GM18505 (cell line): ENCODE results near the gene MBP.

Experiments used
- ATAC-seq: cut with Tn5 transposase; IDR thresholded peaks from one replicate; pipeline ENCODE4 v1.9.1; 2021; ENCODE audit not compliant: unreplicated experiment
- POLR2A ChIP-seq: IDR thresholded peaks from 4 replicates; pipeline ENCODE4 v1.6.1; 2011; ENCODE audit warnings: borderline replicate concordance; ENCODE audit not compliant: insufficient read depth, insufficient read length; ENCODE audit errors: extremely low read depth

Gene MBP

DNA sequence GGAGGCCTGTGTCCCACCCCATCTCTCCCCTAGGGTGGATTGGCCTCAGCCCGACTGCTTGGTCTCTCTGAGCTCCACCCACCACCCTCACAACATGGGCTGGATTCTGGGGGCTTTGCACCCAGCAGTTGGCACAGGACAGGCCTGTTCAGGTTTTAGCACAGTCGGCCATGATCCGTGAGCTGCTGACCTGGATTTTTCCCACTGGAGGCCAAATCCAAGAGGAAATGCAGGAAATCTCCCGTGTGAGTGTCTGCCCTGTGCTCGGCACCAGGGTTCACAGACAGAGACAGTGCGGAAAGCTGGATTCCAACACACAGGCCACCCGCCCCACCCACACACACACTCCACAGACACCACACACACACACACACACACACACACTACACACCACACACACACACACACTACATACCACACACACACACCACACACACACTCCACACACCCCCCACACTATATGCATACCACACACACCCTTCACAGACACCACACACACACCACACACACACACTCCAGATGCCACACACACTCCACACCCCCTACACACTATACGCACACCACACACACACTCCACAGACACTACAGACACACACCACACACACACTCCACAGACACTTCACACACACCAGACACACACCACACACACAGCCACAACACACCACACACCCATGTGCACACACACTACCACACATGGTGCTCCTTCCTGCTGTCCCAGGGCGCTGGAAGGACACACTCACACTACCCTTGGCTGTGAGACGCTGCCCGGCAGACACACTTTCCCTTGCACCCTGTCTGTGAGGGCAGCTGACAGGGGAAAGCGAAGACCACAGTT lies 14.1 kb downstream of the MBP start:
- TF ChIP-seq POLR2A = no peak
- ATAC-seq = no peak

DNA sequence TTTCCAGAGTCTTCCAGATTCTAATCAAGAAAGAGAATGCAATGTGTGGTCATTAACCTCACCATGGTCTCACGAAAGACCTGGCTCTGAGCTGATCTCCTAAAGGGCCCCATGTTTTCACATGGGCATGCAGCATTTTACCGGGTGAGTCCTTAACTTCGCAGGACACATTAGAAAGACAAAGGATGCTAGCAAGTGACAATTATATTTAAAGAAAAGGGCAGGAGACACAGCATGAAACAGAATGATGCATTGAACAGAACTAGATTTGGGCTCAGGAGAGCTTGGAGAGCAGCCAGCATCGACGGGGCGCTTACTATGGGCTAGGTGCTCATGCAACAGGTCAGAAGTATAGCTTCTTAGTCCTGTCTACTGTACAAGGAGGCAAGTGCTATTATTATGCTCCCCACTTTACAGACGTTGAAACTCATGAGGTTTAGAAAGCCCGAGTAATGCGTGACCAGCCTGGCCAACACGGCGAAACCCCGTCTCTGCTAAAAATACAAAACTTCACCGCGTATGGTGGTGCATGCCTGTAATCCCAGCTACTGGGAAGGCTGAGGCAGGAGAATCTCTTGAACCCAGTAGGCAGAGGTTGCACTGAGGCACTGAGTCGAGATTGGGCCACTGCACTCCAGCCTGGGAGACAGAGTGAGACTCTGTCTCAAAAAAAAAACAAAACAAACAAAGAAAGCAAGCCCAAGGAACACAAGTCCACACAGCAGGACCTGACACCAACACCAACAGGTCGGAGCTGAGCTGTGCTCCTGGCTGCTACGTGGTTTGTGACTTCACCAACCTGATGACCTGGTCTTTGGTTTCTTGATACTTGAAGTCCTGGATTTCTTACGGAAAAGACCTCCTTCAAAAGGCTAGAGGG lies 16.1 kb downstream of the MBP start:
- no peak for ATAC-seq
- no peak for TF ChIP-seq POLR2A

DNA sequence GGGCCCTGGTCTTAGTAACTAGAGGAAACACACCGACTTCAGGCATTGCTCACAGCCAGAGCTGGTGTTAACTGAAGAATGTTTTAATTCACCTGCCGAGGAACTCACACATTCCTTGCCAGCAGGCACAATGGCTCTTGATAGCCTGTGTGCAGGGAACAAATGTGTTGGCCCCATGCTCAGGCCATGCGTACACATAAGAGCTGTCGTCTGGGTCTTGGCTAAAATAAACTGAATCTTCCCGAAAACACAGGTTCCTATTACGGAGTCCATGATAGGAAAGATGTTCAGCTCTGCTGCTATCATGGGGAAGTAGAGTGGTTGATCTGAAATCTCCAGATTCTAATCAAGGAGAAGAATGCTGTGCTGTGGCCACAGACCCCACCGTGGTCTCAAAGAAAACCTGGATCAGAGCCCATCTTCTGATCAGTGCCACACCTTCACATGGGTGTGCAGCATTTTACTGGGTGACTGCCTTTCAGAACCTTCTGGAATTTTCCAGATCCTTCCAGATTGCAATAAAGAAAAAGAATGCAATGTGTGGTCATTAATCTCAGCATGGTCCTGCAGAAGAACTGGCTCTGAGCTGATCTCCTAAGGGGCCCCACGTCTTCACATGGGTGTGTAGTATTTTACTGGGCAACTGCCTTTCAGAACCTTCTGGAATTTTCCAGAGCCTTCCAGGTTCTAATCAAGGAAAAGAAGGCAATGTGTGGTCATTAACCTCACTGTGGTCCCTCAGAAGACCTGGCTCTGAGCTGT lies 17.2 kb downstream of the MBP start:
- no peak for TF ChIP-seq POLR2A
- ATAC-seq = peak; percentile 9

DNA sequence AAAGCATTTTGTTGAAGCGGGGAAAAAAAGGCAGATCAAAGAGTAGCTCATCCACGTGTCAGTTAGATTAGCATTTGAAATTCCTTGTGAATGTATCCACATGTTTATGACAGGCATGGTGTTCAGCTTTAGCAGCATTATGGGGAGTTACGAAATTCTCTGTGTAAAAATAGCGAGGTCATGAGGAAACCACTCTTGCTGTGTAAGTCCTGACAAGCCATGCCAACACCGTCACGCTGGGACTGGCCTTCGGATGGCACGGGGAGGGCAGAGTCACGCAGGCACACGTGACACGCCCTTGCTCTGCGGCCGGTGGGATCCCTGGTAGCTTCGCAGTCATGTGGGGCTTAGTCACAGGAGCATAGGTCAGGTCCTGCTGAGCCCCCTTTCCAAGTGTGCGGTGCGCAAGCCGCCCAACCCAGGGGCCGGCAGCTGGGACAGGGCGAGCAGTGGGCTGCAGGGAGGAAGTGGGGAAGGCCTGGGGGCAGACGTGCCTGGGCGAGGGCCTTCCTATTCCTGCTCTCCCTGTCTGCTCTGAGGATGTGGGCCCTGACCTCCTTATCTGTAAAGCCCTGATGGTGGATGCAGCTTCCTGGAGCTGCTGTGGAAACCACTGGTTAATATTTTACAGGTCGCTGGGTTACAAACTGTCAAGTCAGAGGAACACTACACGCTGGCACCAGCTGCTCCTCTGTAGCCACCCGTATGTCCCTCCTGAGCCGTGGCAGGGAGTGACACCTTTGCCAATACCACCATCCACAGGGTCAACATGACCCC lies 18.0 kb downstream of the MBP start:
- ATAC-seq = peak; percentile 83
- TF ChIP-seq POLR2A = no peak

DNA sequence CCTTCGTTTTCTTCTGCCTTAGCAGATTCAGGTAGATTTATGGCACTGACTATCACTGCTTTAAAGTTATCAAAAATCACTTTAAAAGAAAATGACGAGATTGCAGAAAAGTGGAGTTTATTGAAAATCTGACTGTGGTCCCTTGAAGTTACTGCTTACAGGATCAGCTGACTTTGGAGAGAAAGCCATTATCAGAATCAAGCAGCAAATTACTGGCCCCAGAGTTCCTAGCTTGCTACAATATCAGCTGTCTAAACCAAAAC lies 18.5 kb downstream of the MBP start:
- no peak for TF ChIP-seq POLR2A

DNA sequence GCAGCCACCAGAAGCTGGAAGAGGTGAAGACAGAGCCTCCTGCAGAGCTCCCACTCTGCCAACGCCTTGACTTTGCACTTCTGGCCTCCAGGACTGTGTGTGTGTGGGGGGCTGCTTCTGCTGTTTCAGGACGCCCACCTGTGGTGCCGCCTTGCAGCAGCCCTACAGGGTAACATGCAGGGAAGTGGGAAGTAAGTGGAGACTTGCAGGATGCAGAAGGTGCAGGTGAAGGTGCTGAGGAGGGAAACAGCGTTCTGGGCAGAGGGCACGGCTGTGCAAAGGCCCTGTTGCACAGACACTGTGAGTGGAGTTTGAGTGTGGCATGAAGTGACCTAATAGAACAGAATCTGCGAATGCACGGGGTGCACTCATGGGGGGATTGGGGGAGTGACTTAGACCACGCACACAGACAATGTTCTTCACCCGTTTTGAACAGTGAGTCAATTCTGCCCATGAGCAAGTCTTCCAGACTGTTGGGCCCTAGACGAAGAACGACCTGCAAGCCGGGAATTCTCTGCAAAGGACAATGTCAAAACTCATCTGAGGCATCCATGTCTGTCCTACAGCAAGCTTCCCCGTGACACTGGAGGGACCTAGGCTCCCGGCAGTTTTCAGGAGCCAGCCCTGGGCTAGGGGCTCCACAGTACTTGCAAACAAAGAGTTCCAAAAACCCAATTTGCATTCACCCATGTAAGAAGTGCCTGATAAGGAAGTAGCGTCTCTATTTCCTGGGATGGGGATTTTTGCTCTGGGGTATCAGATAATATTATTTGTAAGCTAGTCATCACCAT lies 19.0 kb downstream of the MBP start:
- no peak for ATAC-seq
- no peak for TF ChIP-seq POLR2A

More for the DNA sequence above, 18.5 kb downstream of the MBP start:
- ATAC-seq = no peak

DNA sequence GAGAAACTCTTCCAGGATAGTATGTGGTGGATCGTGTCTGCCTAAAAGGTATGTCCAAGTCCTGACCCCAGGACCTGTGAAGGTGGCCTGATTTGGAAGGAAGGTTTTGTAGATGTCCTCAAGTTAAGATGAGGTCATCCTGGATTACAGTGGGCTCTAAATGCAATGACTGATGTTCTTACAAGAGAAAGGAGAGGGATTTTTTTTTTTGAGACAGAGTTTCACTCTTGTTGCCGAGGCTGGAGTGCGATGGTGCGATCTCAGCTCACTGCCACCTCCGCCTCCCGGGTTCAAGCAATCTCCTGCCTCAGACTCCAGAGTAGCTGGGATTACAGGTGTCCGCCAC lies 19.9 kb downstream of the MBP start:
- no peak for TF ChIP-seq POLR2A
- no peak for ATAC-seq

DNA sequence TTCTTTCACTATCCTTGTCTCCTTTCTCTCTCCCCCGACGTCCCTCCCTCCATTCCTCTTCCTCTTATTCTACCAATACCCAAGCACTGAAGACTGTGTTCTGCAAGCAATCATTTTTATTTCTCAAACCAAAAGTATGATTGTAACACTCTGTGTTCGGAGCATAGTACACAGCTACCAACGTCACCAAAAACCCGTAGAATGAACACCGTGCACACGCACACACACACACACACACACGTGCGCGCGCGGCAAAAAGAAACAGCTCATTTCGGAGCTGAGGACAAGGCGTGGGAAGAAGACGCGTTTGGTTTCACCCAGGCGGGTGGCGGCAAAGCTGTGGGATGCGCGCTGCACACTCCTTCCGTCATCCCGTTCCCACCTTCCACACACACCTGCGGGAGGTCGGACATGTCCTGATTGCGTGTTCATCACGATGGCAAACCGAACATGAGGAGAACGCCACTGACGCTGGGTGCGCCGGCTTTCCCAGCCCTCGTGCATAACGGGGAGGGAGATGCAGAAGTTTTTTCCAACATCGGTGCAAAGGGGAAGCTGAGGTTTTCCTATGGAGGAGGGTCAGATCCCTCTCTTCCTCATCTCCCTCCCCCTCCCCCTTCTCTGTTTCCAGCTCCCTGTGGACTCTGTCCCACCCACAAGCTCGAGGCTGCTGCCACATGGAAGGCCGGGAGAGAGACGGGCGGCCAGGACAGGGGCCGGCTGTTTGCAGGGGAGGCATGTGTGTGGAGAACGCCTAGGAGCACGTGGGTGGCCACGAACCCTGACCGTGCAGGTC lies 20.4 kb downstream of the MBP start:
- no peak for TF ChIP-seq POLR2A
- ATAC-seq = no peak

DNA sequence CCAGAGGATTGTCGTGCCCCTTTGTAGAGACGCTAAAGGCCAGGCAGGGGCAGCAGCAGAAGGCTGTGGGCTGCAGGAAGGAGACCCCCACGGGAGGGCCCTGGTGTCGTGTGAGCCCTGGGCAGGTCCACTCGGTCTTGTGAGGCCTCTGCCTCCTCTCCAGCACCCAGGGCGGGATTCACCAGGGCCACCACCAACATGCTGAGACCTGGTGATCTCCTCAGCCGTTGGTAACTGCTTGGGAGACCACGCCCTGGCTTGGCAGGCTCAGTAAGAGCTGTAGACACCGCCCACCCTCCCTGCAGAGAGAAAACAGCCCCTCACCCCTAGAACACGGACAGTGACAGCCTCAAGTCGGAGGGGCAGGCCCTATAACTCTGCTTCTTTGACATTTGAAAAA lies 21.1 kb downstream of the MBP start:
- no peak for TF ChIP-seq POLR2A

DNA sequence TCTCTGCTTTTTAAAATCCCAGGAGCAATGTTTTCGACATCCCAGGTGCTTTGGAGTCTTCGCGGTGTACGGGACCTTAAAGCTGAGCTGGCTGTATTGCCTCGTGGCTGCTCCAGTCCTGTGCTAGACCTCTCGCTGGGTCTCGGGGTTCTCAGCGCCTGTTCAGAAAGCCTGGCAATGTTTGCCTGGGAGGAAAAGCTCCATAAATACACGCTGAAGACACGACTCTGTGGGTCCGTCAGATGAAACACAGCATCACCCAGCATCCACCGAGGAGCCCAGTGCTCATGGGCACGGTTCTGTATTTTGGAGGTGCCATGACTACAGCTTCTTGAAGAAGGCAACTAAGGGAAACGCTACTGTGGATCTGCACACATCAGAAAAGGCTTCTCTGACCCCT lies 21.6 kb downstream of the MBP start:
- no peak for ATAC-seq
- no peak for TF ChIP-seq POLR2A

More for the DNA sequence above, 21.1 kb downstream of the MBP start:
- ATAC-seq = no peak

DNA sequence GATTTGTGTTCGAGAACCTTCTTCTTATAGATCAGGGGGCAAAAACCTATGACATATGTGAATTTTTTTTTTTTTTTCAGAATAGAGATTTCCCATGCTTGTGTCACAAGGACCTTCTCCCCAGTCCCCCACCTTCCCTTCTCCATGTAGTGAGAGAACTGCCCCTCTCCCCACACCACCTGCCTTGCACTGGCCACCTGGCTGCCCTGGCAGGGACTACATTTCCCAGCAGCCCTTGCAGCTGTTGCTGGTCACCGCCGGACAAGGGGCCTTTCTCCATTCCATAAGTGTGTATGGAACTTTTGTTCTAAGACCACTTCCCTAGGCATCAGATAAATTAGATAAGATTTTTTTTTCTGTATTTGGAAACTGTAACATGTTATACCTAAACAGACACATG lies 22.2 kb downstream of the MBP start:
- TF ChIP-seq POLR2A = no peak
- ATAC-seq = no peak

DNA sequence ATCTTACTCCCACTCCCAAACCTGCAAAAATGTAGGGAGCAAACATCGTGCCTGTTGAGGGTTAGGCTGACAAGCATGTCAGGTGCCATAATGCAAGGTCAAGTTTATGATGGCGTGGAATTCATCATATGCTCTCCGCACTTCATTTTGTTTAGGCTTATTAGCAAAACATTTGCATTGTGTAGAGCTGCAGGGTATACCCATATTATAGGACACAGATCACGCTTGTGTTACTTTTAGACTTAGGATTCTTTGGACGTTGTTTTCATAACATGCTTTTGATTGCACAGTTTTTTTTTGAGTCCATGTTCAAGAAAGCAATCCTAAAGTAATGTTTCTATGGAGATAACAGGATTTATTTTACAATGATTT lies 22.9 kb downstream of the MBP start:
- TF ChIP-seq POLR2A = no peak

More for the DNA sequence above, 22.9 kb downstream of the MBP start:
- no peak for ATAC-seq
